Peyer's patch (tissue), 4 donors: ENCODE data around the gene TTC28. TPM values are rescaled to one million over a fixed set of nuclear protein-coding genes. Genes with fewer than 3 reads are reported as not detected.

Experiments used
- DNase-seq, 3 donors: peaks; one replicate each; pipeline ENCODE4 v3.0.0-alpha.2; 2017 to 2019
- H3K27ac ChIP-seq, 4 donors: fragments of 200-600 bp; sonication (generic); one replicate each; pipeline ENCODE4 v1.5.1; 2016 to 2019
- H3K27me3 ChIP-seq, 2 donors: fragments of 200-600 bp; sonication (generic); one replicate each; pipeline ENCODE4 v1.5.1; 2019
- H3K36me3 ChIP-seq, 3 donors: fragments of 200-600 bp; sonication (generic); one replicate each; pipeline ENCODE4 v1.5.1; 2016 to 2019
- H3K4me1 ChIP-seq, 4 donors: fragments of 200-600 bp; sonication (generic); one replicate each; pipeline ENCODE4 v1.5.1; 2016 to 2019
- H3K4me3 ChIP-seq, 4 donors: fragments of 200-600 bp; sonication (generic); 1 replicate in 3 of 4; 2 replicates in 1 of 4; pipeline ENCODE4 v1.5.1; 2016 to 2019; ENCODE audit warnings: mild to moderate bottlenecking in 1 of 4
- H3K9me3 ChIP-seq, 4 donors: fragments of 200-600 bp; sonication (generic); one replicate each; pipeline ENCODE4 v1.5.1; 2016 to 2019; ENCODE audit warnings: mild to moderate bottlenecking in 1 of 4
- POLR2A ChIP-seq, 2 donors: fragments of 450-650 bp; IDR thresholded peaks; one replicate each; pipeline ENCODE4 v1.5.1; 2017; ENCODE audit warnings: antibody characterized with exemption in 2 of 2, mild to moderate bottlenecking in 2 of 2, moderate library complexity in 2 of 2
- total RNA-seq, 4 donors: library from RNA; depleted of rRNA; stranded (reverse); fragments of >200 nt; gene quantifications; one replicate each; pipeline ENCODE4 v1.1.0, GENCODE V29; 2016
- TF ChIP-seq, protein P1 (sequence below), 6 experiments: fragments of 450-650 bp in 4 of 6; fragments of 200-600 bp in 2 of 6; sonication (generic) in 1 of 6; IDR thresholded peaks; one replicate each; pipeline ENCODE4 v1.5.1; 2017 to 2019; ENCODE audit warnings: antibody characterized with exemption in 6 of 6, mild to moderate bottlenecking in 3 of 6, moderate library complexity in 1 of 6

The TTC28 gene
- total RNA-seq, 4 donors from 2014 or later, result 9.1 to 46.4 (median 35.2) TPM

DNA sequence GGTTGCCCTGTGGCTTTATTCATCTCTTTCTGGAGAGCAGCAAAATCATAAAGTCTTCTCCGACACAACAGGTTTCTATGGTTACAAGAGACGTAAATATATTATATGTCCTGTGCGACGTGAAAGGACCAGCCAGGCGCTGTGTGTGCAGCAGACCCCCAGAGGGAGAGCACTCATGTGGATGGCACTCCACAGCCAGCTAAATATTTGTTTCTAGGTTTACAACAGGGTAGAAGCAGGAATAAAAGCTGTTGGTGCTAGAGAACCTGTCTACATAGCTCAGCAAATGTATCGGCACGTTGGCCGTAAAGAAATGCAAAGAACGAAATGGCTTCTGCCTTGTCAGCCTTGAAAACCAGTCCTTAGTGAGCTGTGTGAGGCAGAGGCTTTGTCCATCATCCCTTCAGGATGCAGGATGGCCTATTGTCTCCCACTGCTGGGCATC lies 626.8 kb downstream of the TTC28 start:
- no peaks in the 10 kb centered on the region for H3K4me1 ChIP-seq
- TF ChIP-seq, protein P1, sequence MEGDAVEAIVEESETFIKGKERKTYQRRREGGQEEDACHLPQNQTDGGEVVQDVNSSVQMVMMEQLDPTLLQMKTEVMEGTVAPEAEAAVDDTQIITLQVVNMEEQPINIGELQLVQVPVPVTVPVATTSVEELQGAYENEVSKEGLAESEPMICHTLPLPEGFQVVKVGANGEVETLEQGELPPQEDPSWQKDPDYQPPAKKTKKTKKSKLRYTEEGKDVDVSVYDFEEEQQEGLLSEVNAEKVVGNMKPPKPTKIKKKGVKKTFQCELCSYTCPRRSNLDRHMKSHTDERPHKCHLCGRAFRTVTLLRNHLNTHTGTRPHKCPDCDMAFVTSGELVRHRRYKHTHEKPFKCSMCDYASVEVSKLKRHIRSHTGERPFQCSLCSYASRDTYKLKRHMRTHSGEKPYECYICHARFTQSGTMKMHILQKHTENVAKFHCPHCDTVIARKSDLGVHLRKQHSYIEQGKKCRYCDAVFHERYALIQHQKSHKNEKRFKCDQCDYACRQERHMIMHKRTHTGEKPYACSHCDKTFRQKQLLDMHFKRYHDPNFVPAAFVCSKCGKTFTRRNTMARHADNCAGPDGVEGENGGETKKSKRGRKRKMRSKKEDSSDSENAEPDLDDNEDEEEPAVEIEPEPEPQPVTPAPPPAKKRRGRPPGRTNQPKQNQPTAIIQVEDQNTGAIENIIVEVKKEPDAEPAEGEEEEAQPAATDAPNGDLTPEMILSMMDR (IDR thresholded peaks at IDR 0.05), result no peak
- TF ChIP-seq POLR2A (IDR thresholded peaks at IDR 0.05), result no peak
- H3K4me3 ChIP-seq, result no peak overlapping the region
- no peaks in the 10 kb centered on the region for H3K27me3 ChIP-seq
- no peaks in the 10 kb centered on the region for H3K9me3 ChIP-seq
- no peak for DNase-seq
- no peak overlapping the region for H3K27ac ChIP-seq
- no peaks in the 10 kb centered on the region for H3K36me3 ChIP-seq

DNA sequence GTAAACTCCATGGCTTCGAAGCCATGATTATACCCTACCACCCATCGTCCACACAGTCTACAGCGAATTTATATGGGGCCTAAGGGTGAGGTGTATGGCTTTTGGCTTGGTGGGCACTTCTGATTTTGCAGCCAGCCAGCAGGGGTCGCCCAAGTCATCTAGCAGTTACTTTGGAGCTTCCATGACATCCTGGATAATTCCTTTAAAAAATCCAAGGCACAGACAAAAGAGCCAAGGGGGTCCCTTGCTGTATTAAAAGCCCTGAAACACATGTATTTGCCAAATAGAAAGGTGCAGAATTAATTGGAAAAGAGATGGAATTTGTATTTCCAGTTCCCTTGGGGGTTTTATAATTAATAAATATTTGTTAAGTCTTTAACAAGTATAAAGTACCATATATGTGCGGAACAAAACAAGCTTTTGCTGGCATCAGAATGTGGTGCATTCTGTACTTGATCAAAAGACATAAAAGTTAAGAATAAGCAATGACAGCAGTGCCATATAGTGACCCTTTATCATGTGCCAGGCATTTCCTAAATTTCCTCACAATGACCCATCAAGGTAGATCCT lies 627.8 kb downstream of the TTC28 start:
- DNase-seq, result peak; percentile 31 to 84 (median 76)
- H3K36me3 ChIP-seq, result no peaks in the 10 kb centered on the region
- TF ChIP-seq POLR2A (IDR thresholded peaks at IDR 0.05), result no peak
- TF ChIP-seq, protein P1 (IDR thresholded peaks at IDR 0.05), result peak in 4 of 6 experiments; percentile 64 to 76 (median 72)
- H3K9me3 ChIP-seq, result no peaks in the 10 kb centered on the region
- no peaks in the 10 kb centered on the region for H3K4me1 ChIP-seq
- no peaks in the 10 kb centered on the region for H3K27me3 ChIP-seq
- no peak overlapping the region for H3K4me3 ChIP-seq
- no peak overlapping the region for H3K27ac ChIP-seq

DNA sequence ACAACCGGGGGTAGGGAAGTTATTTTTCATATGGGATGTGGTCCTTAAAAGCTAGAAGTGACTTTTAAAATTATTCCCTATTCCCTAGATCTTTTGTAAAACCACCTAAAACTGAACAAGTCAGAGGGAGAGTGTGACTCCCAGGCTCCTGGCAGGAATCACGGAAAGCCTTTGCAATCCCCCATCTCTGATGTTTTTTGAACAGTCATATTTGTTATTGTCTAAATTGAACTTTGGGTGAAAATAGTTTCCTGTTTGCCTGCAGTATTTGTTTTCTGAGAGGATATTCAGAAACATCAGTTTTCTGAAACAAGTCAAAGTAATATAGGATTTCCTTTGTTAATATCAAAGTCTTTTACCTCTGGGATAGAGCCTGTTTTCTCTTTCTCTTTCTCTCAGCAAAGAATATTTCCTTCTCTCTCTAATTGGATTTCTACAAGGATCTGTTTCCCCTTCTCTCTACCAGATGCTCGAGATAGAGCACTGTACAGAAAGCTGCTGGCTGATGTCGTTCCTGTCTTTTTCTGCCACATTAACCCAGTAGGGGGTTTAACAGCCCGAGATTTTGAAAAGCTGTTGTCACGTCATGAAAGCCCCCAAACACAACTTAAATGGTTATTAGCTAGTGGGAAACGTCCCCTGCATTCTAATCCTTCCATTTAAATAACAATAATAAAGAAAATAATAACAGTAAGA lies 628.4 kb downstream of the TTC28 start:
- H3K27ac ChIP-seq, result no peak overlapping the region
- H3K9me3 ChIP-seq, result no peaks in the 10 kb centered on the region
- no peak for DNase-seq
- no peaks in the 10 kb centered on the region for H3K27me3 ChIP-seq
- no peaks in the 10 kb centered on the region for H3K4me1 ChIP-seq
- no peak overlapping the region for H3K4me3 ChIP-seq
- H3K36me3 ChIP-seq, result no peaks in the 10 kb centered on the region
- TF ChIP-seq, protein P1 (IDR thresholded peaks at IDR 0.05), result no peak
- TF ChIP-seq POLR2A (IDR thresholded peaks at IDR 0.05), result no peak

DNA sequence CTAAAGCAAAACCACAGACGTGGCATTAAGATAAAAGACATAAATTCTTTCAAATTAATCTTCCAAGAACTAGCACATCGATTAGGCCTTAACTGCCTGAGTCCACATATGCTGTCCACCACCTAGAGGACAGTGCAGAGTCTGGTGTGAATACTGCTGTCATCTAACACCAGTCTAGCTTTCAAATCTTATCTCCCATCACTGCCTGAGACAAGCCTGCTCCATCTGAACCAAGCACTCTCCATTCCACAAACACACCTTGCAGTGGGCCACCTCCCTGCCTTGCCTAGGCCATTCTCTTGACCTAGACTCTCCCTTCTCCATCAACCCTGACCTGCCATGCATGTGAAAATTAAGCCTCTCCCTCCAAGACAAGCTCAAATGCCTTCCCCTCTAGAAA lies 631.1 kb downstream of the TTC28 start:
- Histone ChIP-seq H3K4me1 (no peaks in the 10 kb centered on the region), H3K27ac (no peak overlapping the region), H3K4me3 (no peak overlapping the region), H3K27me3 (no peaks in the 10 kb centered on the region), H3K9me3 (no peaks in the 10 kb centered on the region), H3K36me3 (no peaks in the 10 kb centered on the region)
- no peak for DNase-seq
- TF ChIP-seq, protein P1 (IDR thresholded peaks at IDR 0.05), result no peak
- TF ChIP-seq POLR2A (IDR thresholded peaks at IDR 0.05), result no peak

DNA sequence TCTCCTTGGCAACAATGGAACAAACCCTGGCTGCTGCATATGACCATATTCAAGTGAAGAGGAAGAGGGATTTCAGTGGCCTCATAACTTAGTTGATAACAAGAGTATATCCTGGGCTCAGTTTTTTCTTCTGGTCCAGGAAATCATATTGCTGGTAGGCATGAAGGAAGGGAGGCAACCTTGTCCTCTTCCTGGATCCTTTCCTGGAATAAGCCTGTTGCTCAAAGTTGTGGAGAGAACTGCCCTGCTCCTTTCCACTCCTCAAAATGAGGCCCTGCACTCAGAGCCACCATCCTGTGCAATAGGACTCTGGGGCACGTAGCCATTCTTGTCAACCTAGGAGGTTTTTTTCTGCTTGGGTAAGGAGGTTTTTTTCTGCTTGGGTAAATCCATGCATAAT lies 631.9 kb downstream of the TTC28 start:
- no peaks in the 10 kb centered on the region for H3K9me3 ChIP-seq
- H3K36me3 ChIP-seq, result no peaks in the 10 kb centered on the region
- H3K27me3 ChIP-seq, result no peaks in the 10 kb centered on the region
- no peaks in the 10 kb centered on the region for H3K4me1 ChIP-seq
- TF ChIP-seq, protein P1 (IDR thresholded peaks at IDR 0.05), result no peak
- TF ChIP-seq POLR2A (IDR thresholded peaks at IDR 0.05), result no peak
- H3K27ac ChIP-seq, result no peak overlapping the region
- no peak for DNase-seq
- no peak overlapping the region for H3K4me3 ChIP-seq
